HFF-Myc (cell line): ENCODE data around the gene C2CD5.

ENCODE experiments used
- DNase-seq: peaks from one replicate; pipeline ENCODE4 v3.0.0-alpha.2; 2011; ENCODE audit warnings: low read depth; ENCODE audit errors: extremely low read depth
- H3K4me3 ChIP-seq: replicated peaks from 2 replicates; pipeline ENCODE4 v1.5.1; 2011; ENCODE audit warnings: low read depth, mild to moderate bottlenecking, control low read depth, low read length
- CTCF ChIP-seq: IDR thresholded peaks from 2 replicates; pipeline ENCODE4 v1.5.1; 2012; ENCODE audit warnings: mild to moderate bottlenecking, low read depth, low read length, control low read depth; ENCODE audit errors: missing control alignments

Gene C2CD5

GRCh38 chr12:22415342-22416309, 128.7 kb downstream of the C2CD5 start:
- H3K4me3 ChIP-seq, result no peak overlapping the region
- no peak for DNase-seq
- no peak for TF ChIP-seq CTCF

- no peak overlapping the region for H3K4me3 ChIP-seq
- DNase-seq, result no peak
- no peak for TF ChIP-seq CTCF
Observed at GRCh38 chr12:22414742-22415141, 129.6 kb downstream of the C2CD5 start.

GRCh38 chr12:22413592-22413991, 130.8 kb downstream of the C2CD5 start:
- no peak overlapping the region for H3K4me3 ChIP-seq
- no peak for DNase-seq
- no peak for TF ChIP-seq CTCF

GRCh38 chr12:22412581-22412980, 131.8 kb downstream of the C2CD5 start:
- no peak overlapping the region for H3K4me3 ChIP-seq
- TF ChIP-seq CTCF, result no peak
- DNase-seq, result no peak

GRCh38 chr12:22410486-22410885, 133.9 kb downstream of the C2CD5 start:
- no peak overlapping the region for H3K4me3 ChIP-seq
- DNase-seq, result no peak
- TF ChIP-seq CTCF, result no peak

GRCh38 chr12:22409377-22410164, 134.8 kb downstream of the C2CD5 start:
- TF ChIP-seq CTCF, result no peak
- DNase-seq, result no peak
- H3K4me3 ChIP-seq, result no peak overlapping the region
